MCF 10A (cell line): ENCODE results near the gene AEBP1. TPM values are rescaled to one million over a fixed set of nuclear protein-coding genes. Genes with fewer than 3 reads are reported as not detected.
A peak's percentile ranks its signal among the peaks of the same experiment; 100 is the strongest.

ENCODE experiments used
- BruUV-seq: library from RNA; stranded (reverse); fragments of 400-500 nt; replicated peaks from 2 replicates; lab custom pipeline; 2021; lab: Mats Ljungman, UMichigan
- CTCF ChIA-PET: fragments of 300-600 bp; sonication (Branson Sonifier 250); formaldehyde crosslinking; extraction: SDS; loops from one replicate; lab custom pipeline; 2021; ENCODE audit warnings: antibody characterized with exemption, inconsistent platforms; lab: Yijun Ruan, JAX
- POLR2A ChIA-PET: fragments of 300-600, 350-650 bp; sonication (Branson Sonifier 250); formaldehyde crosslinking; extraction: SDS; loops from one replicate; lab custom pipeline; 2020; ENCODE audit warnings: antibody characterized with exemption, inconsistent platforms; lab: Yijun Ruan, JAX
- DNase-seq: peaks from one replicate; pipeline ENCODE4 v3.0.0-alpha.2; 2018; ENCODE audit not compliant: unreplicated experiment
- H3K27ac Mint-ChIP-seq: one replicate; pipeline ENCODE4 v1.8.0; 2022; ENCODE audit warnings: mild to moderate bottlenecking, low read depth, mixed read lengths; ENCODE audit not compliant: unreplicated experiment
- H3K27me3 Mint-ChIP-seq: one replicate; pipeline ENCODE4 v1.8.0; 2022; ENCODE audit warnings: mixed read lengths; ENCODE audit not compliant: insufficient read depth, unreplicated experiment
- H3K36me3 Mint-ChIP-seq: one replicate; pipeline ENCODE4 v1.8.0; 2022; ENCODE audit warnings: mild to moderate bottlenecking, moderate library complexity, mixed read lengths; ENCODE audit not compliant: insufficient read depth, unreplicated experiment
- H3K4me1 Mint-ChIP-seq: one replicate; pipeline ENCODE4 v1.8.0; 2022; ENCODE audit warnings: mixed read lengths; ENCODE audit not compliant: insufficient read depth, unreplicated experiment
- H3K4me3 Mint-ChIP-seq: one replicate; pipeline ENCODE4 v1.8.0; 2022; ENCODE audit warnings: mild to moderate bottlenecking, moderate library complexity, mixed read lengths; ENCODE audit not compliant: unreplicated experiment
- H3K9me3 Mint-ChIP-seq: one replicate; pipeline ENCODE4 v1.8.0; 2022; ENCODE audit warnings: mixed read lengths; ENCODE audit not compliant: unreplicated experiment
- intact Hi-C: fragments of 100-400 bp; cut with micrococcal nuclease; formaldehyde crosslinking; loops from 2 replicates; pipeline ENCODE4 v1.14.1; 2022
- total RNA-seq: library from RNA; stranded (reverse); gene quantifications from 2 replicates; pipeline ENCODE4 v1.2.3, GENCODE V29; 2022
- TF ChIP-seq, protein P1 (sequence below): fragments of 200-600 bp; IDR thresholded peaks from one replicate; pipeline ENCODE4 v1.8.0; 2022; ENCODE audit warnings: antibody characterized with exemption, mild to moderate bottlenecking; ENCODE audit not compliant: unreplicated experiment

The AEBP1 gene
- total RNA-seq, 1 experiment from 2014 or later, result not detected

DNA sequence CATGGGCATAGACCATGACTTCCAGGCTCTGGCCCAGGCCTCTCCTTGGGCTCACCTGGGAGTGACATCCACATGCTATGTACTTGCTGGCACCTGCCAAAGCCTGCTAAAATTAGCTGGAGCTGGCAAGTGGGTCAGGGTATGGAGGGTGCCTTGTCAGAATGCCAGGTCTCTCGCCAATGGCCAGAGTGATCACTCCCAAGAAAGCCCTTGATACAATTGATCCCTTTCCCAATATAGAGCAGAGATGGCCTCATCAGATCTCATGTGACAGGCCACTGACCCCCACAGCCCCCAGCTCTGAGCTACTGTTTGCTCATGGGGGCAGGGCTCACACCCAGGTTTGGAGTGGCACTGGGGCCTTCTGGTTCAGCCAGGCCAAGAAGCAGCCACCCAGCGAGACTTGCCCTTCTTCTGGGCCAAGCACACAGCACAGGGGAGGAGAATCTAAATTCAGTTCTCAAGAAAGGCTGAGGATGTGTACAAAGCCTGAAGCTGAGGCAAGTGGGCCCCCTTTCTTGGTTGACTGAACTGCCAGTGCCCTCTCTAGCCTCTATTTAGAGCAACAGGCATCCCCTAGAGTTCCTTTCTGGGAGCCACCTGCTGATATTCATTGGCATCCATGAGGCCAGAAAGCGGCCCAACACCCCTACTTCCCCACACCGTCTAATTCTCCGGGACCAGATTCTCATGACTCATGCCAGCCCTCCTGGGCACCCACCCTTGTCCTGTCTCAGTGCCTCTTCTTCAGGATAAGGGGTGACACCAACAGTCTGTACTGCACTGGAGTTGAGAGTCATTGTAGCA, 55.9 kb downstream of the AEBP1 start:
- ChIA-PET POLR2A (no interaction called here), CTCF (interaction anchor here (0.7 kb wide), 1 partner anchor 27 kb away, joined by 3 read pairs; no protein-coding TSS in a partner anchor)
- intact Hi-C loops, result no loop called here
- Mint-ChIP-seq H3K27ac (no peak overlapping the region), H3K4me1 (peaks cover 19% of the 10 kb centered on the region), H3K4me3 (no peak overlapping the region), H3K36me3 (no peaks in the 10 kb centered on the region), H3K9me3 (no peaks in the 10 kb centered on the region), H3K27me3 (no peaks in the 10 kb centered on the region)
- DNase-seq, result no peak
- TF ChIP-seq, protein P1, sequence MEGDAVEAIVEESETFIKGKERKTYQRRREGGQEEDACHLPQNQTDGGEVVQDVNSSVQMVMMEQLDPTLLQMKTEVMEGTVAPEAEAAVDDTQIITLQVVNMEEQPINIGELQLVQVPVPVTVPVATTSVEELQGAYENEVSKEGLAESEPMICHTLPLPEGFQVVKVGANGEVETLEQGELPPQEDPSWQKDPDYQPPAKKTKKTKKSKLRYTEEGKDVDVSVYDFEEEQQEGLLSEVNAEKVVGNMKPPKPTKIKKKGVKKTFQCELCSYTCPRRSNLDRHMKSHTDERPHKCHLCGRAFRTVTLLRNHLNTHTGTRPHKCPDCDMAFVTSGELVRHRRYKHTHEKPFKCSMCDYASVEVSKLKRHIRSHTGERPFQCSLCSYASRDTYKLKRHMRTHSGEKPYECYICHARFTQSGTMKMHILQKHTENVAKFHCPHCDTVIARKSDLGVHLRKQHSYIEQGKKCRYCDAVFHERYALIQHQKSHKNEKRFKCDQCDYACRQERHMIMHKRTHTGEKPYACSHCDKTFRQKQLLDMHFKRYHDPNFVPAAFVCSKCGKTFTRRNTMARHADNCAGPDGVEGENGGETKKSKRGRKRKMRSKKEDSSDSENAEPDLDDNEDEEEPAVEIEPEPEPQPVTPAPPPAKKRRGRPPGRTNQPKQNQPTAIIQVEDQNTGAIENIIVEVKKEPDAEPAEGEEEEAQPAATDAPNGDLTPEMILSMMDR, result no peak
- BruUV-seq, result no TSS peak

DNA sequence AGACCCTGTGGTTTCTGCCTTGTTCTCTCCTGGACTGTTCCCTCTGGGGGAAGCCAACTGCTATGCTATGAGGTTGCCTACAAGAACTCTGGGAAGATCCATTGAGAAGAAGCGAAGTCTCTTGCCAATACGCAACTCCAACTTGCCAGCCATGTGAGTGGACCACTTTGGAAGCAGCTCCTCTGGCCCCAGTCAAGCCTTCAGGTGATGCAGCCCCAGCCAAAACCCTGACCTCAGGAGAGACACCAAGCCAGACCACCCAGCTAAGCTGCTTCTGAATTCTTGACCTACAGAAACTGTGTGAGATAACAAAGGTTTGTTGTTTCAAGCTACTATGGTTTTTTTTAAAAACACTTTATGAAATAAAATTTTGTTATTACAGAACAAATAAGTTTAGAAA, 57.2 kb downstream of the AEBP1 start:
- peaks cover 19% of the 10 kb centered on the region for H3K4me1 Mint-ChIP-seq
- H3K27me3 Mint-ChIP-seq, result no peaks in the 10 kb centered on the region
- ChIA-PET POLR2A (no interaction called here), CTCF (interaction anchor here (1.4 kb wide), 1 partner anchor 10 kb away, joined by 3 read pairs; no protein-coding TSS in a partner anchor)
- H3K4me3 Mint-ChIP-seq, result no peak overlapping the region
- no peaks in the 10 kb centered on the region for H3K36me3 Mint-ChIP-seq
- TF ChIP-seq, protein P1, result no peak
- H3K27ac Mint-ChIP-seq, result no peak overlapping the region
- H3K9me3 Mint-ChIP-seq, result no peaks in the 10 kb centered on the region
- intact Hi-C loops, result no loop called here
- no peak for DNase-seq
- no TSS peak for BruUV-seq

DNA sequence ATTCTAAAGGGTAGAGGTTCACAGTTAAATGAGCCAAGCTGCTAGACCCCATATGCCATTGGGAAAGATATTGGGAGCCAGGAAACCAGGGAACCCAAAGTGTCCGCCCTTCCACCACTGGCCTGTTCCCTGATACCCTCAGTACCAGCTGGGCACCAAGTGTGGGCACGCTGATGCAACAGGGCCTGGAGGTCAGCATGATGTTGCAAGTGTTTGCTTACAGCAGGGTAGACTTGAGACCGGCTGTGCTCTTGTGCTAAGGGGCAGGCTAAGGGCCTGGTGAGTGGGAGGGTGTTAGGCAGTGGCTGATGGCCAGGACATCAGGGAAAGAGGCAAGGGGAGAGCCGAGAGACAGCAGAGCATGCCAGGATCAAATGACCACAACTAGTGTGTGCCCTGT, 58.0 kb downstream of the AEBP1 start:
- H3K27me3 Mint-ChIP-seq, result no peaks in the 10 kb centered on the region
- no peak overlapping the region for H3K27ac Mint-ChIP-seq
- H3K4me1 Mint-ChIP-seq, result peaks cover 19% of the 10 kb centered on the region
- CTCF ChIA-PET, result interaction anchor here (0.8 to 1.4 kb wide), 3 partner anchors 10 to 52 kb away, joined by 3 to 4 read pairs (median 3); no protein-coding TSS in a partner anchor
- no peak overlapping the region for H3K4me3 Mint-ChIP-seq
- intact Hi-C loops, result no loop called here
- TF ChIP-seq, protein P1, result no peak
- POLR2A ChIA-PET, result interaction anchor here (1.0 kb wide), 1 partner anchor 87 kb away, joined by 3 read pairs; no protein-coding TSS in a partner anchor
- no peaks in the 10 kb centered on the region for H3K9me3 Mint-ChIP-seq
- no peaks in the 10 kb centered on the region for H3K36me3 Mint-ChIP-seq
- DNase-seq, result peak; percentile 40
- BruUV-seq, result no TSS peak

- no TSS peak for BruUV-seq
- POLR2A ChIA-PET, result interaction anchor here (0.9 to 1.2 kb wide), 3 partner anchors 8 to 88 kb away, joined by 3 to 4 read pairs (median 3); no protein-coding TSS in a partner anchor
- CTCF ChIA-PET, result interaction anchor here (0.7 to 1.4 kb wide), 4 partner anchors 9 to 51 kb away, joined by 3 to 4 read pairs (median 3); no protein-coding TSS in a partner anchor
- Mint-ChIP-seq H3K4me1 (peaks cover 19% of the 10 kb centered on the region), H3K36me3 (no peaks in the 10 kb centered on the region), H3K27ac (no peak overlapping the region), H3K9me3 (no peaks in the 10 kb centered on the region), H3K27me3 (no peaks in the 10 kb centered on the region), H3K4me3 (no peak overlapping the region)
- DNase-seq, result no peak
- TF ChIP-seq, protein P1, result no peak
- intact Hi-C loops, result no loop called here
Observed at GRCh38 chr7:44162785-44163395, 58.7 kb downstream of the AEBP1 start.
